Endothelial cell of umbilical vein (primary cell): Measurements from ENCODE around the gene SLCO2A1. TPM values are rescaled to one million over a fixed set of nuclear protein-coding genes. Genes with fewer than 3 reads are reported as not detected.

ENCODE experiments used
- BruUV-seq: library from RNA; stranded (reverse); fragments of 400-500 nt; replicated peaks from 2 replicates; lab custom pipeline; 2021; lab: Mats Ljungman, UMichigan
- CTCF ChIA-PET: fragments of 300-600, 350-600 bp; sonication (Branson Sonifier 250); formaldehyde crosslinking; loops from one replicate; lab custom pipeline; 2021; ENCODE audit warnings: antibody characterized with exemption, inconsistent platforms; lab: Charles Lee
- POLR2A ChIA-PET: fragments of 300-600, 350-600 bp; sonication (Branson Sonifier 250); formaldehyde crosslinking; loops from one replicate; lab custom pipeline; 2021; ENCODE audit warnings: antibody characterized with exemption, inconsistent platforms; lab: Charles Lee
- DNase-seq: peaks from one replicate; pipeline ENCODE4 v3.0.0-alpha.2; 2011; ENCODE audit warnings: low read depth, low spot score
- FAIRE-seq: peaks from 2 replicates; lab custom pipeline; 2011; peaks lifted over from hg19 to GRCh38; lab: Jason Lieb, UNC
- H2AFZ ChIP-seq: 2 replicates; pipeline ENCODE4 v1.6.0; 2012; ENCODE audit warnings: low read depth, low read length, control low read depth, inconsistent platforms
- H3K27ac ChIP-seq: 2 replicates; pipeline ENCODE4 v1.5.1; 2011; ENCODE audit warnings: low read depth, mild to moderate bottlenecking, control low read depth, low read length, moderate library complexity; ENCODE audit not compliant: insufficient read depth
- H3K27me3 ChIP-seq, 2 experiments: 2 replicates each; pipeline versions ENCODE4 v1.6.0 to v1.6.1; 2011; ENCODE audit warnings: low read length in 2 of 2, mixed read lengths in 1 of 2; ENCODE audit not compliant: control insufficient read depth in 2 of 2, insufficient read depth in 2 of 2
- H3K36me3 ChIP-seq, 2 experiments: 2 replicates in 1 of 2; 3 replicates in 1 of 2; pipeline ENCODE4 v1.5.1; 2011; ENCODE audit warnings: low read length in 2 of 2, mild to moderate bottlenecking in 1 of 2, moderate library complexity in 1 of 2; ENCODE audit not compliant: control insufficient read depth in 2 of 2, insufficient read depth in 2 of 2; ENCODE audit errors: extremely low read depth in 1 of 2
- H3K4me1 ChIP-seq: 3 replicates; pipeline ENCODE4 v1.5.1; 2011; ENCODE audit warnings: mild to moderate bottlenecking, low read length; ENCODE audit not compliant: control insufficient read depth, insufficient read depth; ENCODE audit errors: extremely low read depth
- H3K4me2 ChIP-seq: 2 replicates; pipeline ENCODE4 v1.6.1; 2011; ENCODE audit warnings: low read length, control low read depth, mixed read lengths; ENCODE audit not compliant: insufficient read depth
- H3K4me3 ChIP-seq, 3 experiments: fragments of 200-600 bp in 1 of 3; sonication (generic), shearing (Covaris generic) in 1 of 3; replicated peaks in 1 of 3; 2 replicates each; pipeline ENCODE4 v1.5.1; 2011 to 2016; ENCODE audit warnings: control low read depth in 3 of 3, low read length in 3 of 3, mild to moderate bottlenecking in 2 of 3, inconsistent platforms in 1 of 3, low read depth in 1 of 3, moderate library complexity in 1 of 3; ENCODE audit not compliant: insufficient read depth in 1 of 3
- H3K79me2 ChIP-seq: 2 replicates; pipeline ENCODE4 v1.6.0; 2012; ENCODE audit warnings: low read length, inconsistent platforms; ENCODE audit not compliant: control insufficient read depth, insufficient read depth
- H3K9ac ChIP-seq: replicated peaks from 2 replicates; pipeline ENCODE3; 2011; ENCODE audit warnings: low read length, control low read depth; ENCODE audit not compliant: insufficient read depth; ENCODE audit errors: extremely low read depth
- H3K9me1 ChIP-seq: replicated peaks from 3 replicates; pipeline ENCODE4 v1.6.0; 2011; ENCODE audit warnings: mild to moderate bottlenecking, low read length; ENCODE audit not compliant: control insufficient read depth, insufficient read depth; ENCODE audit errors: extremely low read depth
- H3K9me3 ChIP-seq: replicated peaks from 2 replicates; pipeline ENCODE4 v1.5.1; 2012; ENCODE audit warnings: low read length, inconsistent platforms; ENCODE audit not compliant: control insufficient read depth, insufficient read depth
- H4K20me1 ChIP-seq: replicated peaks from 2 replicates; pipeline ENCODE3; 2011; ENCODE audit warnings: mild to moderate bottlenecking, low read length; ENCODE audit not compliant: control insufficient read depth, insufficient read depth; ENCODE audit errors: extremely low read depth
- EZH2 ChIP-seq: IDR thresholded peaks from 2 replicates; pipeline ENCODE4 v1.6.1; 2012; ENCODE audit warnings: borderline replicate concordance, low read depth, mild to moderate bottlenecking, moderate library complexity, low read length, inconsistent platforms; ENCODE audit not compliant: severe bottlenecking
- FOS ChIP-seq: IDR thresholded peaks from 2 replicates; pipeline ENCODE4 v1.6.1; 2011; ENCODE audit warnings: mild to moderate bottlenecking, low read length, moderate library complexity, borderline replicate concordance; ENCODE audit not compliant: insufficient read depth
- GATA2 ChIP-seq: IDR thresholded peaks from 2 replicates; pipeline ENCODE4 v1.7.0; 2011; ENCODE audit warnings: low read depth, mild to moderate bottlenecking, moderate library complexity, mixed read lengths, low read length; ENCODE audit not compliant: insufficient read length, insufficient read depth
- JUN ChIP-seq: IDR thresholded peaks from 2 replicates; pipeline ENCODE4 v1.6.1; 2011; ENCODE audit warnings: borderline replicate concordance, low read depth; ENCODE audit not compliant: insufficient read length, insufficient read depth
- MAX ChIP-seq: IDR thresholded peaks from 2 replicates; pipeline ENCODE4 v1.6.1; 2011; ENCODE audit not compliant: insufficient read depth, insufficient read length
- MYC ChIP-seq: IDR thresholded peaks from one replicate; pipeline ENCODE4 v1.6.1; 2011; ENCODE audit warnings: mild to moderate bottlenecking, low read depth, low read length
- POLR2A ChIP-seq: IDR thresholded peaks from 2 replicates; pipeline ENCODE4 v1.6.1; 2012; ENCODE audit warnings: low read depth, mild to moderate bottlenecking, control low read depth, low read length
- POLR2AphosphoS5 ChIP-seq: IDR thresholded peaks from 2 replicates; pipeline ENCODE4 v1.6.1; 2012; ENCODE audit warnings: low read depth, mild to moderate bottlenecking, control low read depth, low read length, moderate library complexity; ENCODE audit not compliant: insufficient read depth
- dilution Hi-C: fragments of 300-500 bp; cut with MboI; formaldehyde crosslinking; loops from one replicate; pipeline ENCODE4 v1.15.0; 2019; ENCODE audit warnings: low sequenced_read_pairs; ENCODE audit not compliant: extremely low pct_ligation_motif_present
- intact Hi-C: fragments of 100-400 bp; cut with micrococcal nuclease; formaldehyde crosslinking; loops from one replicate; pipeline ENCODE4 v1.10.0; 2022
- polyA plus RNA-seq, 4 experiments: library from polyadenylated mRNA; depleted of rRNA in 3 of 4; stranded (reverse) in 3 of 4; unstranded in 1 of 4; fragments of >200 nt; gene quantifications; 2 replicates each; pipeline versions ENCODE4 v1.2.1 to v1.2.3, GENCODE V29; 2011 to 2012; ENCODE audit warnings: missing spikeins in 1 of 4
- total RNA-seq: library from RNA; stranded (reverse); gene quantifications from 2 replicates; pipeline ENCODE4 v1.2.3, GENCODE V29; 2021
- TF ChIP-seq, protein P1 (sequence below), 2 donors: IDR thresholded peaks; 1 replicate in 1 of 2; 2 replicates in 1 of 2; pipeline ENCODE4 v1.5.1; 2011; ENCODE audit warnings: low read length in 2 of 2, mild to moderate bottlenecking in 2 of 2, moderate library complexity in 2 of 2, control low read depth in 1 of 2, inconsistent platforms in 1 of 2, low read depth in 1 of 2; ENCODE audit not compliant: insufficient read depth in 1 of 2; ENCODE audit errors: extremely low read depth in 1 of 2

Gene SLCO2A1
- total and polyA plus RNA-seq, 2 donors (not counting 3 experiments of a cell fraction or from before 2014, with no cell fraction given): 1.4 to 11.9 TPM

DNA sequence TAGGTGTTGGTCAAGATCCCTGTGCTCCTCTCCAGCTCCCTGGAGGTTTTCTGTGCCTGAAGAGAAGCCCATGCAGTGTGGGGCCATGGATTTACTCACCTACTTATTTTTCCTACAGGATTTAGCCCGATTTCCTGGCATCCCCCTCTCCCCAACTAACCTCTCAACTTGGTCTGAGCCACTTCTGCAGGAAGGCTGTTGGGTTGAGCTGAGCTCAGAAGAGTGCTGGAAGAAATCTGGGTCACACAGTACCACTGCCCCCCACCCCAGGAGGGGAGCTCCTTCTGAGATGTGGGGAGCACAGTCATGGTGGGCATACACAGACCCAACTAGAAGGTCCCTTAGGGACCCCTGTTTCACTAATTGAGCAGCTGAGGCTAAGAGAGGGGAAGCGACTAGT, 34.4 kb upstream of the SLCO2A1 start:
- H3K9me1 ChIP-seq: no peaks in the 10 kb centered on the region
- no peaks in the 10 kb centered on the region for H3K9me3 ChIP-seq
- no peaks in the 10 kb centered on the region for H3K36me3 ChIP-seq
- POLR2A ChIA-PET: no interaction called here
- DNase-seq (no peak), FAIRE-seq (no peak)
- no peaks in the 10 kb centered on the region for H4K20me1 ChIP-seq
- BruUV-seq: no TSS peak
- intact Hi-C loops: no loop called here
- no peaks in the 10 kb centered on the region for H3K27me3 ChIP-seq
- no peak overlapping the region for H3K27ac ChIP-seq
- H3K4me3 ChIP-seq: no peak overlapping the region
- CTCF ChIA-PET: no interaction called here
- H2AFZ ChIP-seq: no peak overlapping the region
- H3K9ac ChIP-seq: no peak overlapping the region
- TF ChIP-seq POLR2A: no peak
- TF ChIP-seq JUN: no peak
- TF ChIP-seq EZH2: no peak
- no peak for TF ChIP-seq MYC
- TF ChIP-seq, protein P1, sequence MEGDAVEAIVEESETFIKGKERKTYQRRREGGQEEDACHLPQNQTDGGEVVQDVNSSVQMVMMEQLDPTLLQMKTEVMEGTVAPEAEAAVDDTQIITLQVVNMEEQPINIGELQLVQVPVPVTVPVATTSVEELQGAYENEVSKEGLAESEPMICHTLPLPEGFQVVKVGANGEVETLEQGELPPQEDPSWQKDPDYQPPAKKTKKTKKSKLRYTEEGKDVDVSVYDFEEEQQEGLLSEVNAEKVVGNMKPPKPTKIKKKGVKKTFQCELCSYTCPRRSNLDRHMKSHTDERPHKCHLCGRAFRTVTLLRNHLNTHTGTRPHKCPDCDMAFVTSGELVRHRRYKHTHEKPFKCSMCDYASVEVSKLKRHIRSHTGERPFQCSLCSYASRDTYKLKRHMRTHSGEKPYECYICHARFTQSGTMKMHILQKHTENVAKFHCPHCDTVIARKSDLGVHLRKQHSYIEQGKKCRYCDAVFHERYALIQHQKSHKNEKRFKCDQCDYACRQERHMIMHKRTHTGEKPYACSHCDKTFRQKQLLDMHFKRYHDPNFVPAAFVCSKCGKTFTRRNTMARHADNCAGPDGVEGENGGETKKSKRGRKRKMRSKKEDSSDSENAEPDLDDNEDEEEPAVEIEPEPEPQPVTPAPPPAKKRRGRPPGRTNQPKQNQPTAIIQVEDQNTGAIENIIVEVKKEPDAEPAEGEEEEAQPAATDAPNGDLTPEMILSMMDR (IDR thresholded peaks at IDR 0.05; ENCODE audit: extremely low read depth in 1 of 2, insufficient read depth in 1 of 2, low read depth in 1 of 2, low read length in 2 of 2): no peak
- no peak for TF ChIP-seq POLR2AphosphoS5
- TF ChIP-seq MAX: no peak
- no peak for TF ChIP-seq FOS
- no peak for TF ChIP-seq GATA2
- H3K4me1 ChIP-seq: peaks cover 28% of the 10 kb centered on the region
- no peak overlapping the region for H3K4me2 ChIP-seq
- no peaks in the 10 kb centered on the region for H3K79me2 ChIP-seq
- dilution Hi-C loops: no loop called here
